WERI-Rb-1 (cell line): ENCODE data around the gene ZNF506.
"Not testable (repeated sequence)": the region's sequence is repeated elsewhere in the genome, so short reads cannot be mapped to it uniquely, and the experiment has no call there.

ENCODE experiments used
- DNase-seq: peaks from one replicate; pipeline ENCODE4 v3.0.0-alpha.2; 2020
- H3K27ac ChIP-seq: fragments of 250-450 bp; sonication (Bioruptor Pico); 2 replicates; pipeline ENCODE4 v1.5.1; 2020; ENCODE audit warnings: mild to moderate bottlenecking, moderate library complexity
- H3K27me3 ChIP-seq: fragments of 250-450 bp; sonication (Bioruptor Pico); 2 replicates; pipeline ENCODE4 v1.5.1; 2021; ENCODE audit warnings: mild to moderate bottlenecking, low read depth, moderate library complexity; ENCODE audit not compliant: insufficient read depth, severe bottlenecking
- H3K36me3 ChIP-seq: fragments of 250-450 bp; sonication (Bioruptor Pico); 2 replicates; pipeline ENCODE4 v1.5.1; 2020; ENCODE audit warnings: mild to moderate bottlenecking, moderate library complexity
- H3K4me3 ChIP-seq: 2 replicates; pipeline ENCODE4 v1.5.1; 2011; ENCODE audit warnings: low read depth, mild to moderate bottlenecking, control low read depth, low read length
- H3K9me3 ChIP-seq: fragments of 250-450 bp; sonication (Bioruptor Pico); 2 replicates; pipeline ENCODE4 v1.5.1; 2021; ENCODE audit warnings: mild to moderate bottlenecking, moderate library complexity; ENCODE audit not compliant: severe bottlenecking
- TF ChIP-seq, protein P1 (sequence below): IDR thresholded peaks from 2 replicates; pipeline ENCODE4 v1.5.1; 2011; ENCODE audit warnings: low read depth, mild to moderate bottlenecking, control low read depth, inconsistent platforms, low read length

Gene ZNF506

DNA sequence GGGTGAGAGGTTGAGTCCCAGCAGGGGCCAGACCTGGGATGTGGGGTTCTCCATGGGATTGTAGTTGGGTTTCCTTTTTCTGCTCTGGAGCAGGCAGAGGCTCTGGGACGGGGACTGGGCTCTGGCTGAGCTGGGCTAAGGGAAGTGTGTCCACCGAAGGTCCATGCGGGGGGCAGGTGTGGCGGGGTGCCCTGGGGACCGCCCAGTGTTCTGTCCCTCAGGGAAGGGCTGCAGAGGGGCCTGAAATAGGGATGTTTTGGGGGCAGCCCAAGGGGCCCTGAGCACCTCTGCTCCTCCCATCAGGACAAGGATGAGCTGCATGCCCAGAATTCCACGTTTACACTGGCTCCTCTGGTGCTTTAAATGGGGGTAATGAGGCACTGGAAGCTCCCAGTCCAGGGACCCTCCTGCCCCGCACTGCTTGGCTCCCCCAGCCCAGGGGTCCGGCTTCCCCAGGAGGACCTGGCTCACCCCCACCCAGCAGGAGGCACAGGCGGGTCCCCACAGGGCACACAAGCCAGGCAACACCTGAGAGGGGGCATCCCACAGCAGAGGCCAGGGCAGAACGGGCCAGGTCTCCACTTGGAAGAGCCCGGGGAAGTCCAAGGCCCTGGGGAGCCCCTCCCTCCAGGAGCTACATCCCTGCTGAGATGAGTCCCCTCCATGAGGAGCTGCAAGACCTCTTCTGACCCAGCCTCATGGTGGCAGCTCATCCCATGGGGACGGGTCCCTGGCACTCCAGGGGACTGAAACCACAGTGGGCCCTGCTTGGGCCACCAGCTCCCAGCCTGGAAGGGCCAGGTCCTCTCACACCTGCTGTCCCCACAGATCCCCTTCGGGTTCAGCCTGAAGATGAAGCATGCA is 74.0 kb downstream of the ZNF506 start:
- no peaks in the 10 kb centered on the region for H3K27me3 ChIP-seq
- DNase-seq = no peak
- TF ChIP-seq, protein P1, sequence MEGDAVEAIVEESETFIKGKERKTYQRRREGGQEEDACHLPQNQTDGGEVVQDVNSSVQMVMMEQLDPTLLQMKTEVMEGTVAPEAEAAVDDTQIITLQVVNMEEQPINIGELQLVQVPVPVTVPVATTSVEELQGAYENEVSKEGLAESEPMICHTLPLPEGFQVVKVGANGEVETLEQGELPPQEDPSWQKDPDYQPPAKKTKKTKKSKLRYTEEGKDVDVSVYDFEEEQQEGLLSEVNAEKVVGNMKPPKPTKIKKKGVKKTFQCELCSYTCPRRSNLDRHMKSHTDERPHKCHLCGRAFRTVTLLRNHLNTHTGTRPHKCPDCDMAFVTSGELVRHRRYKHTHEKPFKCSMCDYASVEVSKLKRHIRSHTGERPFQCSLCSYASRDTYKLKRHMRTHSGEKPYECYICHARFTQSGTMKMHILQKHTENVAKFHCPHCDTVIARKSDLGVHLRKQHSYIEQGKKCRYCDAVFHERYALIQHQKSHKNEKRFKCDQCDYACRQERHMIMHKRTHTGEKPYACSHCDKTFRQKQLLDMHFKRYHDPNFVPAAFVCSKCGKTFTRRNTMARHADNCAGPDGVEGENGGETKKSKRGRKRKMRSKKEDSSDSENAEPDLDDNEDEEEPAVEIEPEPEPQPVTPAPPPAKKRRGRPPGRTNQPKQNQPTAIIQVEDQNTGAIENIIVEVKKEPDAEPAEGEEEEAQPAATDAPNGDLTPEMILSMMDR = no peak
- no peaks in the 10 kb centered on the region for H3K9me3 ChIP-seq
- no peaks in the 10 kb centered on the region for H3K36me3 ChIP-seq
- H3K27ac ChIP-seq = no peak overlapping the region
- no peak overlapping the region for H3K4me3 ChIP-seq

DNA sequence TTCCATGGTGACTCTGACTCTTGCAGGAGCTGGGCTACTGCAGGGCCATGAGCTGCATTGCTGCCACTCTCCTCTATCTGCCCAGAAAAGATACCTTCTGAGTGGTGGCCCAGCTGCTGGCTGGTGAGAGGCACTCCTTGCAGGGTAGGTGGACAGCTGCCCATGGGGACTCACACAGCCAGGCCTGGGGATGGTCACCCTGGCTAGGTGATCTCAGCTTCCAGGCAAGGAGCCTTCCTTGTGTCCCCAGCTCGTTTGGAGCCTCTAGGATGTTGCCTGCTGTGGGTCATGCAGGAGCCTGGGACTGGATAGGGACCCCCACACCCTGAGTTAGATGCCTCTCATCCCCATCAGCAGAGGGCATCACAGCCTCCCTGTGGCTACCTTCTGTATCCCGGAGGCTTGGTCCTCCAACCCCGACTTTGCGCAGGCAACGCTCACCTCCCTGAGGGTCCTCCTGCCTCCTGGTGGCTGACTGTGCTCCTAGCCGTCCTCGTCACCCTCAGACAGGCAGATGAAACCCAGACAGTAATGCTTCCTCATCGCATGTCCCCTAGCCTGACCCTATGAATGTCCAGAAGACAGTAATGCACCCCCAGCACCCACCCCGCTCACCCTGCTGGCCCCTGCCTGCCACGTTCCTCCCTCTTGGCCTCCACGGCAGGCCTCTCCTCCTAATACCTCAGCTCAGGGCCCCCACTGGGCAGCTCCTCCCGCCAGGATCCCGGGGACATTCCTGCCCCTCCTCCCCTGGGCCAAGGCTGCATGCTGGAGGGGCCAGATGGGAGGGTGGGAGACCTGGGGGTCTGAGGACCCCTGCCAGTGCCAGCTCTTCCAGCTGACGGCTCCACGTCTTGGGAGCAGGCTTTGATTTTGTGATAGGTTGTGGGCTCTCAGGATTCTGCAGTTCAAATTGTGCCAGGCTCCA is 75.0 kb downstream of the ZNF506 start:
- no peaks in the 10 kb centered on the region for H3K36me3 ChIP-seq
- TF ChIP-seq, protein P1 = peak; percentile 54
- no peak for DNase-seq
- no peak overlapping the region for H3K4me3 ChIP-seq
- no peaks in the 10 kb centered on the region for H3K9me3 ChIP-seq
- H3K27me3 ChIP-seq = no peaks in the 10 kb centered on the region
- no peak overlapping the region for H3K27ac ChIP-seq

- TF ChIP-seq, protein P1 = no peak
- no peak overlapping the region for H3K27ac ChIP-seq
- no peak for DNase-seq
- no peak overlapping the region for H3K4me3 ChIP-seq
- H3K9me3 ChIP-seq = no peaks in the 10 kb centered on the region
- no peaks in the 10 kb centered on the region for H3K36me3 ChIP-seq
- H3K27me3 ChIP-seq = no peaks in the 10 kb centered on the region
These were observed 75.9 kb downstream of the ZNF506 start for GRCh38 chr19:19745496-19746285.

- TF ChIP-seq, protein P1 = no peak
- Histone ChIP-seq H3K4me3 (no peak overlapping the region), H3K9me3 (no peaks in the 10 kb centered on the region), H3K27ac (no peak overlapping the region), H3K36me3 (no peaks in the 10 kb centered on the region), H3K27me3 (no peaks in the 10 kb centered on the region)
- DNase-seq = no peak
These were observed 76.9 kb downstream of the ZNF506 start for GRCh38 chr19:19744641-19745040.

DNA sequence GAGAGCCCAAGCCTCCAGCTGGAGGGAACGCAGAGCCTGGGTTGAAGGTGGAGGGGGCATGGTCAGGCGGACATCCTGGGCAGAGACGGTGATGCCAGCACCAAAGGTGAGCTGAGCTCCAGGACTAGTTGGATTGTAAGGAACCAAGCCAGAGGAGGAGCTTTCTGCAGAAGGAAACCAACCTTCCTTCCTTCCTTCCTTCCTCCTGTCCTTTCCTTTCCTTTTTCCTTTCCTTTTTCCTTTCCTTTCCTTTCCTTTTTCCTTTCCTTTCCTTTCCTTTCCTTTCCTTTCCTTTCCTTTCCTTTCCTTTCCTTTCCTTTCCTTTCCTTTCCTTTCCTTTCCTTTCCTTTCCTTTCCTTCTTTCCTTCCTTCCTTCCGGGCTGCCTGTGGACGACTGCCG is 77.6 kb downstream of the ZNF506 start:
- not testable (repeated sequence) for DNase-seq, H3K4me3 ChIP-seq, H3K27me3 ChIP-seq, H3K9me3 ChIP-seq, H3K27ac ChIP-seq, H3K36me3 ChIP-seq
